Tibial artery (tissue), 4 donors: ENCODE data around the gene ZC3H12A.

ENCODE experiments used
- DNase-seq, 2 donors: peaks; one replicate each; pipeline ENCODE4 v3.0.0-alpha.2; 2019
- H3K27ac ChIP-seq, 2 donors: fragments of 200-600 bp; sonication (generic) in 1 of 2; 1 replicate in 1 of 2; 2 replicates in 1 of 2; pipeline ENCODE4 v1.5.1; 2018 to 2019; ENCODE audit warnings: mild to moderate bottlenecking in 1 of 2
- H3K27me3 ChIP-seq, 2 donors: fragments of 200-600 bp; sonication (generic) in 1 of 2; one replicate each; pipeline versions ENCODE4 v1.5.1 to v1.6.0; 2016 to 2019
- H3K36me3 ChIP-seq, 3 donors: fragments of 200-600 bp; sonication (generic) in 2 of 3; one replicate each; pipeline ENCODE4 v1.5.1; 2016 to 2019; ENCODE audit warnings: mild to moderate bottlenecking in 2 of 3
- H3K4me1 ChIP-seq, 4 donors: fragments of 200-600 bp; sonication (generic) in 2 of 4; 1 replicate in 3 of 4; 2 replicates in 1 of 4; pipeline ENCODE4 v1.5.1; 2016 to 2019
- H3K4me3 ChIP-seq, 2 donors: fragments of 200-600 bp; sonication (generic) in 1 of 2; 1 replicate in 1 of 2; 2 replicates in 1 of 2; pipeline ENCODE4 v1.5.1; 2018 to 2019; ENCODE audit warnings: mild to moderate bottlenecking in 2 of 2
- H3K9me3 ChIP-seq, 3 donors: fragments of 200-600 bp; sonication (generic) in 1 of 3; one replicate each; pipeline ENCODE4 v1.5.1; 2016 to 2019
- intact Hi-C: fragments of 100-400 bp; cut with DNase I; formaldehyde crosslinking; loops from one replicate; pipeline ENCODE4 v1.15.0; 2023; ENCODE audit warnings: low total_unique reads
- TF ChIP-seq, protein P1 (sequence below), 2 experiments: fragments of 200-600 bp in 1 of 2; fragments of 450-650 bp in 1 of 2; IDR thresholded peaks; one replicate each; pipeline ENCODE4 v1.5.1; 2017 to 2019; ENCODE audit warnings: antibody characterized with exemption in 2 of 2, mild to moderate bottlenecking in 1 of 2, moderate library complexity in 1 of 2

ZC3H12A gene

DNA sequence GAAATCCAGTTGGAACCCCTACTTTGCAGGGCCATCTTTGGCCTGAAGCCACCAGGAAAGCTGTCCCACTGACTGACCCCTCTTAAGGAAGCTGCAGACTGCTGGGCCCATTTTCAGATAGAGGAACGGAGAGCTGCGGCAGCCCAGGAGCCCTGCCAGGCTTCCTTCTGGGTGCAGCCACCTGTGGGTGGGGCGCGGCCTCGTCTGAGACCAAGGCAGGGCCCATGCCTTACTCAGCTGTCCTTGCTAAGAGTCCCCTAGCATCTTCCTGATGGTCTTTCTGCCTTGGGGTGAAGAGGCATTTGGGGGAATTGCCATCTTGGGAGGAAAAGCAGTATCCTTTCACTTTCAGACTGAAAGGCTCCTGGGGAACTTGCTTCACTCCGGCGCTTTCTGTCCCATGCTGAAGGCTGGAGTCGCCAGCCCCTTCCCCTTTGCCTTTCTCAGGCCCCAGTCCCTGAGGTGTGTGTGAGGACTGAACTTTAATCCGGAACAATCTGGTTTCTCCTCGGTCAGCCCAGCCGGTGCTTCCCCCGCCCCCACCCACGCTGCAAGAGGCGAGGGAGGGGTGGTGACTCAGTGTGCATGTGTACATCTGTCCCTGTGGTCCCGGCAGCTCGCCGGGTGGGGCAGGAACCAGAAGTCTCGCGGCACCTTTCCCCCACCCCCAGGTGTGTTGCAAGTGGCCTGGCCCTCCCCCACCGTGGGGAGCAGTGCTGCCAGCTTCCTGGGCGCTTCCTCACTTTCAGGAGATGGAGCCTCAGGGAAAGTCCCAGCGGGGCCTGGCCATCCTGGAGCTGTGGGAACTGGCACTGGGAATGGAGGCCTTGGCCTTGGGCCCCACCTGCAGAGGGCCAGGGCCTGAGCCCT lies 5.1 kb downstream of the ZC3H12A start:
- Histone ChIP-seq H3K36me3 (peaks cover 35 to 62% (median 54%) of the 10 kb centered on the region in 3 donors), H3K4me1 (peaks cover 0 to 70% (median 65%) of the 10 kb centered on the region in 4 donors), H3K9me3 (no peaks in the 10 kb centered on the region), H3K27ac (peak overlapping the region; percentile 97 to 99), H3K4me3 (peak overlapping the region; percentile 45 to 52), H3K27me3 (no peaks in the 10 kb centered on the region)
- DNase-seq, result peak; percentile 94 to 97
- intact Hi-C loops, result no loop called here
- TF ChIP-seq, protein P1, sequence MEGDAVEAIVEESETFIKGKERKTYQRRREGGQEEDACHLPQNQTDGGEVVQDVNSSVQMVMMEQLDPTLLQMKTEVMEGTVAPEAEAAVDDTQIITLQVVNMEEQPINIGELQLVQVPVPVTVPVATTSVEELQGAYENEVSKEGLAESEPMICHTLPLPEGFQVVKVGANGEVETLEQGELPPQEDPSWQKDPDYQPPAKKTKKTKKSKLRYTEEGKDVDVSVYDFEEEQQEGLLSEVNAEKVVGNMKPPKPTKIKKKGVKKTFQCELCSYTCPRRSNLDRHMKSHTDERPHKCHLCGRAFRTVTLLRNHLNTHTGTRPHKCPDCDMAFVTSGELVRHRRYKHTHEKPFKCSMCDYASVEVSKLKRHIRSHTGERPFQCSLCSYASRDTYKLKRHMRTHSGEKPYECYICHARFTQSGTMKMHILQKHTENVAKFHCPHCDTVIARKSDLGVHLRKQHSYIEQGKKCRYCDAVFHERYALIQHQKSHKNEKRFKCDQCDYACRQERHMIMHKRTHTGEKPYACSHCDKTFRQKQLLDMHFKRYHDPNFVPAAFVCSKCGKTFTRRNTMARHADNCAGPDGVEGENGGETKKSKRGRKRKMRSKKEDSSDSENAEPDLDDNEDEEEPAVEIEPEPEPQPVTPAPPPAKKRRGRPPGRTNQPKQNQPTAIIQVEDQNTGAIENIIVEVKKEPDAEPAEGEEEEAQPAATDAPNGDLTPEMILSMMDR (IDR thresholded peaks at IDR 0.05), result no peak

DNA sequence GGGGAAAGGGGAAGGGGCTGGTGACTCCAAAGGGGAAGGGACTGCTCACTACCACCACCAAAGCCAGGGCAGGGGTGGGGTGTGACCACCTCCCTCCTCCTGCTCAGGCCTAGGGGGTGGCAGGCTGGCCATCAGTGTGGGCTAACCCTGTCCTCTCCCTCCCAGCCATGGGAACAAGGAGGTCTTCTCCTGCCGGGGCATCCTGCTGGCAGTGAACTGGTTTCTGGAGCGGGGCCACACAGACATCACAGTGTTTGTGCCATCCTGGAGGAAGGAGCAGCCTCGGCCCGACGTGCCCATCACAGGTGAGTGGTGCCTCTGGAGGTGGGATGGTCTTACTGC lies 5.7 kb downstream of the ZC3H12A start:
- Histone ChIP-seq H3K27me3 (no peaks in the 10 kb centered on the region), H3K4me3 (peak overlapping the region; percentile 45 to 52), H3K9me3 (no peaks in the 10 kb centered on the region), H3K4me1 (peaks cover 0 to 74% (median 69%) of the 10 kb centered on the region in 4 donors), H3K36me3 (peaks cover 35 to 62% (median 55%) of the 10 kb centered on the region in 3 donors), H3K27ac (peak overlapping the region; percentile 97 to 99)
- peak in 1 of 2 donors; percentile 69 for DNase-seq
- intact Hi-C loops, result no loop called here
- TF ChIP-seq, protein P1 (IDR thresholded peaks at IDR 0.05), result no peak

DNA sequence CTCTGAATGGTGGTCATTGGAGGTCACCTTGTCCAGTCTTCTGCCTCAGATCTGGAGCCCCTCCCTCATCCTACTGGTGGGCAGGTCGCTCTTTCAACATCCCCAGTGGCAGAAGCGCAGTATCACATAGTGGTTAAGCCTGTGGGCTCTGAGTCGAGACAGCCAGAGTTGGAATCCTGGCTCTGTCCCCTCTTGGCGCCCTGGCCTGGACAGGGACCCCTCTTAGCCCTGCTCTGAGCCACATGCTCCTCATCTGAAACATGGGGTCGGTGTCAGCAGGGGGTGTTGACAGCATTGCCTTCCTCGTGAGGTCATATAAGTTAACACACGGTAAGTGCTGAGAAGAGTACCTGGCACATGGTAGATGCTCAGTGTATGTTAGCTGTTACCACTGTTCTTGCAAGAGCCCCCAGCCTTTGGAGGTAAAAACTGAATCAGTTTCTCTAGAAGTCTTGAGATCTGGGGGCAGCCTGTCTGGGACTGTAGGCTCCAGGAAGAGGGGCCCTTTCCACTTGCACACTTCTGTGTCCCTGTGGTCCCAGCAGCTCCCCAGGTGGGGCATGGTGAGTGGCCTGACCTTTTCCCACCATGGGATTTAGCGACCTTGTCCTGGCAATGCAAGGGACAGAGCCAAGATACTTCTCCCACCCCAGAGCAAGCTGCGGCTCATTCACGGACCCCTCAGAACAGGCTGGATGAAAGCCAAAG lies 6.4 kb downstream of the ZC3H12A start:
- no peak for DNase-seq
- H3K27ac ChIP-seq, result peak overlapping the region; percentile 97 to 99
- H3K4me1 ChIP-seq, result peaks cover 0 to 74% (median 69%) of the 10 kb centered on the region in 4 donors
- H3K4me3 ChIP-seq, result no peak overlapping the region
- H3K36me3 ChIP-seq, result peaks cover 35 to 59% (median 55%) of the 10 kb centered on the region in 3 donors
- TF ChIP-seq, protein P1 (IDR thresholded peaks at IDR 0.05), result no peak
- intact Hi-C loops, result no loop called here
- H3K27me3 ChIP-seq, result no peaks in the 10 kb centered on the region
- no peaks in the 10 kb centered on the region for H3K9me3 ChIP-seq

DNA sequence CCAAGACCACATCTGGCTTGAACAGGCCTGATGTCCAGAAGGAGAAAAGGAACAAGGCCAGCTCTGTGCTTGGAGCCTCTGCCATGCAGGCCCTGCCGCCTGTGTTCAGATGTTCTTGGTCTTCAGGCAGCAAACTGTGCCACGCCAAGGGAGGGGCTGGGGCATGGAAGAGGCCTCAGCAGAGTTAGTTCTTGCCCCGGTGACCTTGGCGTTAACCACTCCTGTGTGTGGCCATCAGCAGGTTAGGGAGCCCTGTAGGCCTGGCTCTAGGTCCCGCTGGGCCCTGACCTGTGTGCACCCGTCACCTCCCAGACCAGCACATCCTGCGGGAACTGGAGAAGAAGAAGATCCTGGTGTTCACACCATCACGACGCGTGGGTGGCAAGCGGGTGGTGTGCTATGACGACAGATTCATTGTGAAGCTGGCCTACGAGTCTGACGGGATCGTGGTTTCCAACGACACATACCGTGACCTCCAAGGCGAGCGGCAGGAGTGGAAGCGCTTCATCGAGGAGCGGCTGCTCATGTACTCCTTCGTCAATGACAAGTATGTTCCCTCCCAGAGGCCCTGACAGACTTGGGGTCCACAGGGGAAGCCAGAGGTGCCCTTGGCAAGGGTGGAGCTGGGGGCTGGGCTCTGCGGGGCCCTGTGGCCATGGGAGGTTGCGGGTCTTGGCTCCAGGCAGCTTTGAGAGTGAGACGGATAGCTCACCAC lies 7.1 kb downstream of the ZC3H12A start:
- Histone ChIP-seq H3K4me1 (peaks cover 0 to 74% (median 69%) of the 10 kb centered on the region in 4 donors), H3K4me3 (no peak overlapping the region), H3K27me3 (no peaks in the 10 kb centered on the region), H3K27ac (peak overlapping the region; percentile 97 to 99), H3K9me3 (no peaks in the 10 kb centered on the region), H3K36me3 (peaks cover 35 to 55% (median 53%) of the 10 kb centered on the region in 3 donors)
- intact Hi-C loops, result no loop called here
- TF ChIP-seq, protein P1 (IDR thresholded peaks at IDR 0.05), result no peak
- DNase-seq, result no peak

DNA sequence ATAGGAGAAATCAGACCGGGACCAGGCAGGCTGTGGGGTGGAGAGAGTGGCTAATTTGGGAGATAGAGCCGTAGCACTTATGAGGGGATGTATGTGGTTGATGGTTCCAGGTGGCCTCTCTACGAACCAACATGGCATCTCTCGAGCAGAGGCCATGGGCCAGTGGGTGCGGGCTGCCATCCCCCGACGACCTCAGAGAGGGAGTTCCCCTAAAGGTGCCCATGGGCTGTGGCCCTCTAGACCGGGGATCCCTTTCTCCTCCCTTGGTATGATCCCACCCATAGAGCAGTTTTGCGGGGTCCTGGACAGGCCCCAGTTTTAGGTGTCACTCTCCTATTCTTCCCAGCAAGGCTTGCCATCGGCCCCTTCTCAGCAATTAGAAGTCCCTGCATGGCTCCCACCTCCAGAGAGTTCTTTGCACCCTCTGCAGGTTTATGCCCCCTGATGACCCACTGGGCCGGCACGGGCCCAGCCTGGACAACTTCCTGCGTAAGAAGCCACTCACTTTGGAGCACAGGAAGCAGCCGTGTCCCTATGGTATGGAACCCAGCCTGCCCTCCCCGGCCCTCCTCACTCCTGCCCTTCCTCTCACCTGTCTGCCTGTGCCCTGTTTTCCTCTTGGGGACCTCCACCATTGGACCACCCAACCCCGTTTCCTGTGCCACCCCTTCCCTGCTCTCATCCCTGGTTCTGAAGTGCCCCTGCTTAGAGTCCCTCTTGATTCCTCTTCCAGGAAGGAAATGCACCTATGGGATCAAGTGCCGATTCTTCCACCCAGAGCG lies 7.8 kb downstream of the ZC3H12A start:
- Histone ChIP-seq H3K27me3 (no peaks in the 10 kb centered on the region), H3K4me1 (peaks cover 0 to 74% (median 70%) of the 10 kb centered on the region in 4 donors), H3K4me3 (no peak overlapping the region), H3K27ac (peak overlapping the region; percentile 75 to 97), H3K9me3 (no peaks in the 10 kb centered on the region), H3K36me3 (peaks cover 35 to 55% (median 53%) of the 10 kb centered on the region in 3 donors)
- TF ChIP-seq, protein P1 (IDR thresholded peaks at IDR 0.05), result no peak
- intact Hi-C loops, result no loop called here
- no peak for DNase-seq
